ENCODE measurements around the gene GEN1.

Gene GEN1

DNA sequence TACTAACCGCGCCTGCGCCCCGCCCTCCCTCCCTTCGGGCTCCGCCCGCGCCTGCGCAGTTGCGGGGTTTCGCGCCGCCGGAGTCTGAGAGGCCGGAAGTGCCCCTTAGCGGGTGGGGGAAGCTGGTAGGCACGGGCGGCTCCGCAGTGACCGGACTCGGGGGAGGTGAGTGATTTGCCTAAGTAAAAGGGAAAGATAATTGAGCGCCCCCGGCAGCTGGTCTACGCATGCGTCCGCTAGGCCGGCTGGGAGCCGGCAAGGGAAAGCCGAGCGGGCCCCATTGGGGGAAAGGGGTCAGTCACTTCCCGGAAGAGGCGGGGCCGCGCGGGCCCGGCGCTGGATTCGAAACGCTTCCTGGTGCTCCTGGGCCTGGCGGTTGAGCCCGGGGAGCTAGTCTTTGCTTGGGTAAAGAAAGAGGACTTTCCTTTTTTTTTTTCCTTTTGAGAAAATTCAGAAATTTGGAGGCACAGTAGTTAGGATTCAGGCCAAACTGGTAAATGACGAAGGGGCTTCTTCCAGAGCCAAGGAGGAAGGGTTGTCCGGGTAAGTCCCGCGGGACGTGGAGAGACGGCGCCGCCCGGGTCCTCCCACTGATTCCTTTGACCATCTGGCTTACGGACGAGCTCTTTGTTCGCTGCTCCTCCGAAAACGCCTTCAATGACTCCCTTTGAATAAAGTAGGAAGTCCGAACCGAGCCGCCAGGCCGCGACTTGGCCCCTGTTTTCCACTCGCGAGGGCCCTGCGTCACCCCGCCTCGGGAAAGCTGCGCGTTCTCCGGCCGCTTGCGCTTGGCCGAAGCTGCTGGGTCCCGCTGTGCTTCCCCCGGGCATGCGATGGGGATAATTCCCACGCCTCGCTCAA is at the start of gene GEN1, which contains the start of gene SMC6:
GEN1 (plus strand) TSS at position 336 of the 861 bp plus-strand sequence. CDS start 5,806 bp downstream, outside the sequence.
SMC6 (minus strand) TSS at position 8 of the 861 bp plus-strand sequence. CDS start 7,864 bp downstream, outside the sequence.
- peak; percentile 79 to 90 (median 88) for DNase-seq (ENCODE audit: low read depth in 4 of 4, low spot score in 1 of 4)

GRCh38 chr2:17706845-17707244 is 47.1 kb upstream of the GEN1 start:
- DNase-seq (ENCODE audit: low read depth in 4 of 4, low spot score in 1 of 4), result no peak

- no peak for DNase-seq (ENCODE audit: low read depth in 4 of 4, low spot score in 1 of 4)
These were observed 45.4 kb upstream of the GEN1 start for GRCh38 chr2:17708501-17708900.

DNA sequence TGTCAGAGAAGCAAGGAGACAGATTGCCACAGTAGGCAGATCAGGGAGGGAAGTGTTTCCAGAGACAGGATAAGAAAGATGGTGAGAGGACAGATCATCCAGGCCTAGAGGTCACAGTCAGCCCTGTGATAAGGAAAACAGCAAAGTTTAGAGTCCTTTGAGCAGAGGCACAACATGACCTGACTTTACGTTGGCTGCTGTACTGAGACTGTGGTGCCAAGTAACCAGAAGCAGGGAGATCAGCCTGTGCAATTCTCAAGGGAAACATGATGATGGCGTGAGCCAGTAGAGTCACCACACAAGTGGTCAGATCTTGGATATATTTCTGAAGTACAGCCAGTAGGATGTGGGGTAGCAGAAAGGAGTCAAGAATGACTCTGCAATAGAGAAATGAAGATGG is 44.0 kb upstream of the GEN1 start:
- no peak for DNase-seq (ENCODE audit: low read depth in 4 of 4, low spot score in 1 of 4)

DNA sequence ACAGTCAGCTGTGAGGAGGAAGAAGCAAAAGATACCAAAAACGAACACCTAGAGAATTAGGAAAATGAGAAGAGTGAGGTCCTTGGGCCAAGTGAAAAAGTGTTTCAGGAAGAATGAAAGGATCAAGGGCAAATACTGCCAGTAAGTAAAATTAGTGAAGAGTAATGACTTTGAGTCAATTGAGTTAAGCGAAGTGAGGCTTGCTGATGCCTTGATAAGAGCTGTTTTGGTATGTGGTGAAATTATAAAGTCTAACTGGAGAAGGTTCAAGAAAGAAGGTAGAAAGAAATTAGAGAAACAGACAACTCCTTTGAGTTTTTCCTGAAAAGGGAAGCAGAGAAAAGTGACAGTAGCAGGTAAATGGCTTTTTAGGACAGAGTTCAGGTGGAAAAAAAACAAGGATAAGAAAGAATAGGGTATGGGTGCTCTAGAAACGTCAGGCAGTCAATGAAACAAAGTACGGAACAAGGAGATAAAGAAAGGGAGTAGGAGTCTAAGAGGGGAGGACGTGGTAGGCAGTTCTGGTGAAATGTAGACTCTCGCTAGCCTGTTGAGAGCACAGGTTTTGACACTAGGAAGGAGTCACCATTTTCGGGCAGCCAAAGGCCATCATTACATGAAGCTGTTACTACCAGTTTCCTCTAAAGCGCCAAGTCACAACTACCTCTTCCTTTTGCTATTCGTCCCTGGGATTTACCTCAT is 43.2 kb upstream of the GEN1 start:
- DNase-seq (ENCODE audit: low read depth in 4 of 4, low spot score in 1 of 4), result no peak

- no peak for DNase-seq (ENCODE audit: low read depth in 4 of 4, low spot score in 1 of 4)
These were observed 40.6 kb upstream of the GEN1 start for GRCh38 chr2:17713291-17713690.

- DNase-seq (ENCODE audit: low read depth in 4 of 4, low spot score in 1 of 4), result no peak
These were observed 36.3 kb upstream of the GEN1 start for GRCh38 chr2:17717666-17718065.

DNA sequence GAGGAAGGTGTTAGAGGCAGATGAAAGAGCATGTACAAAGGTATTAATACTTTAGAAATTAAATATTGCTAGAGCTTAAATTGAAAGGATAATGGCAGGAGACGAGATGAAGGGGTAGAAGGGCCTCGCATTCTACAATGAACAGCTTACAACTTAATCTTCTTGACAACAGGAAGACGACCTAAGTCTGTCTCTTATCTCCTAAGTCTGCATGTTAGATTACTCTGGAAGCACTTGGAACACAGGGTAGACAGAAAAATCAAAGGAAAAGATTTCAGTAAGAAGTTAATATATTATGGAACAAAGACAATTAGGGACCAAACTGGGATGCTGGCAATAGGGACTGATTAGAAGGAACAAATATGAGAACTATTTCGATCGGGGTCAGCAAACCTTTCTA is 35.2 kb upstream of the GEN1 start:
- no peak for DNase-seq (ENCODE audit: low read depth in 4 of 4, low spot score in 1 of 4)

GRCh38 chr2:17719562-17720371 is 34.2 kb upstream of the GEN1 start:
- DNase-seq (ENCODE audit: low read depth in 4 of 4, low spot score in 1 of 4), result no peak

DNA sequence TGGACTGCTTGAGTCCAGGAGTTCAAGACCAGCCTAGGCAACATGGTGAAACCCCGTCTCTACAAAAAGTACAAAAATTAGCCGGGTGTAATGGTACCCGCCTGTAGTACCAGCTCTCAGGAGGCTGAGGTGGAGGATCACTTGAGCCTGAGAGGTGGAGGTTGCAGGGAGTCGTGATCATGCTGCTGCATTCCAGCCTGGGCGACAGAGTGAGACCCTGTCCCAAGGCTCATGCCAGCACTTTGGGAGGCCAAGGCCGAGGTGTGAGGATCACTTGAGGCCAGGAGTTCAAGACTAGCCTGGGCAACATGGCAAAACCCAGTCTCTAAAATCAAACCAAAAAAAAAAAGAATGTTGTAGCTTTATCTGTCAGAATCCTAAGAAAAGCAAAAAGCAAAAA is 25.7 kb upstream of the GEN1 start:
- no peak for DNase-seq (ENCODE audit: low read depth in 4 of 4, low spot score in 1 of 4)

GRCh38 chr2:17729880-17730279 is 24.1 kb upstream of the GEN1 start:
- no peak for DNase-seq (ENCODE audit: low read depth in 4 of 4, low spot score in 1 of 4)

DNA sequence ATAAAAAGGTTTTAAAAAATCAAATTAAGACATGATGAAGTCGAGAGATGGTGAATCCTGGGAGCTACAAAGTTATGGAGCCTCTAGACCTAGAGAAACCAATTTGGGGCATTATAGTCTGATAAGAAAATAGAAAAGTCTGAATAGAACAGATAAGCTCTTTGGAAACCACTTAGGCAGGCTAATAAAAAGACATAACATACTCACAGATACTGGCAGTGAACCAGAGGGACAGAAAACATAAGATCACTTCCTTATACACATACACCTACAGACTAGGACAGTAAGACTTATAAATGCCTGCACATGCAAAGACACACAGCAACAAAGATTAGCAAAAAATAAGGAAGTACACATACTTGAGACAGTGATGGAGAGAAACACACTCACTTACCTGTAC is 20.3 kb upstream of the GEN1 start:
- DNase-seq (ENCODE audit: low read depth in 4 of 4, low spot score in 1 of 4), result no peak

- DNase-seq (ENCODE audit: low read depth in 4 of 4, low spot score in 1 of 4), result no peak
These were observed 18.1 kb upstream of the GEN1 start for GRCh38 chr2:17735864-17736263.

DNA sequence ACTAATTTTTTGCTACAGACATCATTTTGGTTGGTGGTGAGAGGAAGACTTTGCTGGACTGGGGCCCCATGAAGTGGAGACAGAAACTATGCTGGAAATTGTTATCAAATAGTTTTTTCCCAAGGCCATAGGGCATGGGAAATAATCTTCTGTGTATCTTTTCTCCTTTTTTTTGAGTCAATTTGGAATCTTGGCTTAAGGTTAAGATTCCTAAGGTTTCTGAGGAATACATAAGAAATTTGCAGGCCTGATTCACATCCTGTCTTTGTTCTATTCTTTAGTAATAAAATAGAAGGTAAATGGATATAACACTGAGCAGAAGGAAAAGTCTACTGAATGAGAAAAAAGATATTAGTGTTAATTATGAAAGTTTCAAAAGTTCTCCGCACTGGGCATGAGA is 16.9 kb upstream of the GEN1 start:
- DNase-seq (ENCODE audit: low read depth in 4 of 4, low spot score in 1 of 4), result no peak

GRCh38 chr2:17740203-17740602 is 13.7 kb upstream of the GEN1 start:
- DNase-seq (ENCODE audit: low read depth in 4 of 4, low spot score in 1 of 4), result no peak

- DNase-seq (ENCODE audit: low read depth in 4 of 4, low spot score in 1 of 4), result no peak
These were observed 6.1 kb upstream of the GEN1 start for GRCh38 chr2:17747684-17748452.

DNA sequence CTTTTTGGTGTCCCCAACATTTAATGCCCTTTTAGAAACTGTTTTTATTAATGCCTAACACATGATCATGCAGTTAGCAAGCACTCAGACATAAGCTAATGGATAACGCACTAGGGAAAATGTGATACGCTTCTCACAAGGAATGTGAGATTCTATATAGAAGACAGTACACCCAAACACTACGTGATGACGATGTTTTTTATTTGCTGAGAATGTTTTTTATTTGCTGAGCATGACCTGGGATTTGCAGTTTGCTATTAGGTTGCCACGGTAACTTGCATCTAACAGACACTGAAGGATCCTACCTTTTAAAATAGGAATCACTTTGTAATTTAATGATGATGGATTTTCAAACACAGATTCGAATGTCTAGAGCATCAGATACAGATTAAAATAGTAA is 5.2 kb upstream of the GEN1 start:
- DNase-seq (ENCODE audit: low read depth in 4 of 4, low spot score in 1 of 4), result no peak

DNA sequence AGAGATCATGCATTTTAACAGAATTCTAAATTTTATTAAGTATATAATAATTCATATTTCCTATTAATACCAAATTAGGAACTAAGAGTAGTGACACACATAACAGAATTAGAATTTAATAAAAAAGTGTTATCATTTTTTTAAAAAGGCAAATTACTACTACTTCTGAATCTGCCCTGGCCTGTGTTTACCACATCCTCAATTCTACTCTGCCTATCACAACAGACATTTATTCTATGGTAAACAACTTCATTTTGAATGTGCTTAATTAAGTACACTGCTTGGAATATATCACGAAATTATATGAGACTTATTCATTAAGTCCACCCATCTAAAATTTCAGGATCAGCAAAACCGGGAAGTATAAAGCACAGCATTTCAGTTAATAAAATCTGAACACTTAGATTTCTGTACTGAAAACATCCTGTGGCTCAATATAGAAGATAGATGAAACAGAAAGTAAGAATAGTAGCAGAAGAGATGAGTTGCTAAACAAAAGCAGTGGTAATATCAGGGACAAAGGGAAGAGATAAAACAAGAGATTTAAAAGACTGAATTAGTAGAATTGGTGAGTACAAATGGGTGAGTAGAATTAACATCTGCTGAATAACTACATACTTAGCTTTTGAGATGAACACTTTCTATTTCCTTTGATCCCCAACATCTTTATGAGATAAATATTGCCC is 4.0 kb upstream of the GEN1 start:
- DNase-seq (ENCODE audit: low read depth in 4 of 4, low spot score in 1 of 4), result no peak

- DNase-seq (ENCODE audit: low read depth in 4 of 4, low spot score in 1 of 4), result no peak
These were observed 1.7 kb upstream of the GEN1 start for GRCh38 chr2:17752246-17752645.
